SK-MEL-5 (cell line): ENCODE results near the gene TPM1. TPM values are rescaled to one million over a fixed set of nuclear protein-coding genes. Genes with fewer than 3 reads are reported as not detected.

Experiments used
- DNase-seq: peaks from one replicate; pipeline ENCODE4 v3.0.0-alpha.2; 2016; ENCODE audit warnings: low read depth, low spot score
- in situ Hi-C: cut with HindIII; loops from 2 replicates; pipeline ENCODE4 v1.10.0; 2016; ENCODE audit warnings: low sequenced_read_pairs, high pct_unique_total_duplicates, low pct_unique_long_range_greater_than_20kb
- total RNA-seq: library from RNA; depleted of rRNA; stranded (reverse); fragments of >200 nt; shearing (Covaris generic); gene quantifications from 2 replicates; pipeline ENCODE4 v1.2.3, GENCODE V29; 2014

Gene TPM1
- total RNA-seq, 1 experiment from 2014 or later: 29.8 TPM

GRCh38 chr15:63048776-63049665 lies 6.5 kb downstream of the TPM1 start:
- in situ Hi-C loops: no loop called here
- peak; percentile 39 for DNase-seq

- DNase-seq: no peak
- in situ Hi-C loops: no loop called here
These were observed 7.3 kb downstream of the TPM1 start for GRCh38 chr15:63049783-63050371.

GRCh38 chr15:63050731-63051155 lies 8.2 kb downstream of the TPM1 start:
- DNase-seq: no peak
- in situ Hi-C loops: no loop called here

GRCh38 chr15:63051156-63052066 lies 8.9 kb downstream of the TPM1 start:
- peak; percentile 66 for DNase-seq
- in situ Hi-C loops: no loop called here

GRCh38 chr15:63052077-63052841 lies 9.7 kb downstream of the TPM1 start:
- in situ Hi-C loops: no loop called here
- DNase-seq: peak; percentile 35

GRCh38 chr15:63052961-63053698 lies 10.6 kb downstream of the TPM1 start:
- in situ Hi-C loops: no loop called here
- no peak for DNase-seq

- no peak for DNase-seq
- in situ Hi-C loops: no loop called here
These were observed 11.7 kb downstream of the TPM1 start for GRCh38 chr15:63054281-63054683.

GRCh38 chr15:63054985-63055384 lies 12.4 kb downstream of the TPM1 start:
- in situ Hi-C loops: no loop called here
- no peak for DNase-seq

GRCh38 chr15:63056829-63057228 lies 14.3 kb downstream of the TPM1 start:
- no peak for DNase-seq
- in situ Hi-C loops: no loop called here

- no peak for DNase-seq
- in situ Hi-C loops: no loop called here
These were observed 15.2 kb downstream of the TPM1 start for GRCh38 chr15:63057468-63058345.

- DNase-seq: no peak
- in situ Hi-C loops: no loop called here
These were observed 16.5 kb downstream of the TPM1 start for GRCh38 chr15:63059075-63059474.

- no peak for DNase-seq
- in situ Hi-C loops: no loop called here
These were observed 17.1 kb downstream of the TPM1 start for GRCh38 chr15:63059573-63060216.

GRCh38 chr15:63060699-63061098 lies 18.2 kb downstream of the TPM1 start:
- in situ Hi-C loops: no loop called here

GRCh38 chr15:63061975-63062374 lies 19.4 kb downstream of the TPM1 start:
- DNase-seq: no peak
- in situ Hi-C loops: no loop called here

More at GRCh38 chr15:63060699-63061098, 18.2 kb downstream of the TPM1 start:
- DNase-seq: no peak

- in situ Hi-C loops: no loop called here
- no peak for DNase-seq
These were observed 20.7 kb downstream of the TPM1 start for GRCh38 chr15:63063164-63063756.
